Mesenchymal stem cell (in vitro differentiated cells and primary cell): ENCODE data around the gene IKZF1.

Experiments
- DNase-seq: peaks from one replicate; pipeline ENCODE4 v3.0.0-alpha.2; 2013
- H2AFZ ChIP-seq: one replicate; pipeline ENCODE4 v1.6.1; 2013; ENCODE audit warnings: low read depth, mild to moderate bottlenecking, control low read depth, inconsistent platforms, low read length, moderate library complexity
- H2AK5ac ChIP-seq: 2 replicates; pipeline ENCODE4 v1.6.1; 2013; ENCODE audit warnings: low read length, moderate library complexity, mild to moderate bottlenecking, inconsistent platforms; ENCODE audit not compliant: severe bottlenecking
- H2BK120ac ChIP-seq: one replicate; pipeline ENCODE4 v1.6.1; 2013; ENCODE audit warnings: low read depth, mild to moderate bottlenecking, inconsistent platforms, low read length, moderate library complexity
- H2BK12ac ChIP-seq, 2 experiments: one replicate each; pipeline ENCODE4 v1.6.1; 2013; ENCODE audit warnings: inconsistent platforms in 2 of 2, low read length in 2 of 2, mild to moderate bottlenecking in 2 of 2, moderate library complexity in 2 of 2, control low read depth in 1 of 2
- H2BK15ac ChIP-seq: one replicate; pipeline ENCODE4 v1.6.1; 2013; ENCODE audit warnings: mild to moderate bottlenecking, low read depth, inconsistent platforms; ENCODE audit not compliant: poor library complexity, severe bottlenecking
- H2BK5ac ChIP-seq: 2 replicates; pipeline ENCODE4 v1.6.1; 2013; ENCODE audit warnings: low read depth, mild to moderate bottlenecking, low read length, control low read depth, inconsistent platforms; ENCODE audit not compliant: poor library complexity, severe bottlenecking
- H3K14ac ChIP-seq, 2 experiments: one replicate each; pipeline ENCODE4 v1.6.1; 2013; ENCODE audit warnings: inconsistent platforms in 2 of 2, low read length in 2 of 2, control low read depth in 1 of 2, mild to moderate bottlenecking in 1 of 2, moderate library complexity in 1 of 2
- H3K18ac ChIP-seq, 2 experiments: one replicate each; pipeline ENCODE4 v1.6.1; 2013; ENCODE audit warnings: inconsistent platforms in 2 of 2, low read length in 2 of 2, control low read depth in 1 of 2, low read depth in 1 of 2, mild to moderate bottlenecking in 1 of 2
- H3K23ac ChIP-seq, 2 experiments: one replicate each; pipeline ENCODE4 v1.6.1; 2013; ENCODE audit warnings: inconsistent platforms in 2 of 2, low read length in 2 of 2, mild to moderate bottlenecking in 2 of 2, moderate library complexity in 2 of 2, control low read depth in 1 of 2
- H3K27ac ChIP-seq: 2 replicates; pipeline ENCODE4 v1.5.1; 2013; ENCODE audit warnings: mild to moderate bottlenecking, moderate library complexity, low read length, control low read depth, inconsistent platforms; ENCODE audit not compliant: poor library complexity, severe bottlenecking
- H3K27me3 ChIP-seq, 2 experiments: 2 replicates each; pipeline versions ENCODE4 v1.6.1 to v1.7.0; 2013; ENCODE audit warnings: low read length in 2 of 2, mild to moderate bottlenecking in 2 of 2, moderate library complexity in 2 of 2, control low read depth in 1 of 2, inconsistent platforms in 1 of 2; ENCODE audit not compliant: control insufficient read depth in 1 of 2, insufficient read depth in 1 of 2
- H3K36me3 ChIP-seq, 2 experiments: 2 replicates each; pipeline versions ENCODE4 v1.6.1 to v1.7.0; 2013; ENCODE audit warnings: low read length in 2 of 2, control low read depth in 1 of 2, inconsistent platforms in 1 of 2, low read depth in 1 of 2, mild to moderate bottlenecking in 1 of 2; ENCODE audit not compliant: insufficient read depth in 2 of 2, control insufficient read depth in 1 of 2
- H3K4ac ChIP-seq, 2 experiments: one replicate each; pipeline ENCODE4 v1.6.1; 2013; ENCODE audit warnings: inconsistent platforms in 2 of 2, low read length in 2 of 2, mild to moderate bottlenecking in 2 of 2, moderate library complexity in 2 of 2, control low read depth in 1 of 2, low read depth in 1 of 2
- H3K4me1 ChIP-seq: 2 replicates; pipeline ENCODE4 v1.6.1; 2013; ENCODE audit warnings: low read depth, low read length, control low read depth; ENCODE audit not compliant: control insufficient read depth, insufficient read depth
- H3K4me2 ChIP-seq: 2 replicates; pipeline ENCODE4 v1.6.1; 2013; ENCODE audit warnings: low read length, mild to moderate bottlenecking, inconsistent platforms; ENCODE audit not compliant: poor library complexity, severe bottlenecking
- H3K4me3 ChIP-seq, 2 experiments: 2 replicates each; pipeline versions ENCODE4 v1.5.1 to v1.7.0; 2013; ENCODE audit warnings: low read length in 2 of 2, mild to moderate bottlenecking in 2 of 2, control low read depth in 1 of 2, low read depth in 1 of 2; ENCODE audit not compliant: insufficient read depth in 1 of 2
- H3K79me1 ChIP-seq: replicated peaks from 2 replicates; pipeline ENCODE4 v1.6.1; 2013; ENCODE audit warnings: mild to moderate bottlenecking, control low read depth, low read length, inconsistent platforms; ENCODE audit not compliant: poor library complexity, severe bottlenecking
- H3K9ac ChIP-seq: 2 replicates; pipeline ENCODE4 v1.7.0; 2013; ENCODE audit warnings: mild to moderate bottlenecking, low read length, moderate library complexity
- H3K9me3 ChIP-seq: 2 replicates; pipeline ENCODE4 v1.7.0; 2013; ENCODE audit warnings: mild to moderate bottlenecking, low read length; ENCODE audit not compliant: control insufficient read depth
- H4K8ac ChIP-seq: one replicate; pipeline ENCODE4 v1.6.1; 2013; ENCODE audit warnings: inconsistent platforms, mild to moderate bottlenecking, low read length, moderate library complexity
- H4K91ac ChIP-seq: one replicate; pipeline ENCODE4 v1.6.1; 2013; ENCODE audit warnings: mild to moderate bottlenecking, low read length, inconsistent platforms
- WGBS: methylation state at CpG from one replicate; pipeline ENCODE4 v1.1.7; 2013; ENCODE audit warnings: mixed read lengths; 5-methylcytosine and 5-hydroxymethylcytosine counted together

The IKZF1 gene

DNA sequence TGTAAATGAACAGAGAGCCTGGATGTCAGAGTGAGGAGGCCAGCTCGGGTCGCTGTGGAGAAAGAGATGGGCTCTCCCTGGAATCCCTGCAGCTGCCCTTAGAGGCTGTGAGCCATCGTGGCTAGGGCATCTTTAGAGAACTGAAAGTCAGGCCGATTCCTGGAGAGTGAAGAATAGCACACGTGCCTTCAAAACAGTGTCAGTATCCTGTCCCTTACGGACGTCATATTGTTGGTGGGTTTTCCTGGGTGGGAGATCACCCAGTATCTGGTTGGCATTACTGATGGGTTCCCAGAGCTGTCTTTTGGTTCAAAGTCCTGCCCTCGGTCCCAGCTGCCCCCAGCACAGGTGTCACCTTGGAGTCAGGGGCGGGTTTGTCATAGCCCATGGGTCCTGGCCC is 25.3 kb downstream of the IKZF1 start:
- Histone ChIP-seq H2BK15ac (no peak overlapping the region), H3K4me1 (no peaks in the 10 kb centered on the region), H2AFZ (no peak overlapping the region), H3K36me3 (no peaks in the 10 kb centered on the region), H4K91ac (no peak overlapping the region), H3K4me2 (no peak overlapping the region), H3K27ac (no peak overlapping the region), H2BK120ac (no peak overlapping the region), H3K23ac (no peak overlapping the region), H3K79me1 (no peaks in the 10 kb centered on the region), H3K18ac (no peak overlapping the region), H3K14ac (no peak overlapping the region), H2AK5ac (no peak overlapping the region), H4K8ac (no peak overlapping the region), H3K4me3 (no peak overlapping the region), H2BK12ac (no peak overlapping the region), H3K9me3 (no peaks in the 10 kb centered on the region), H3K4ac (no peak overlapping the region), H3K27me3 (peaks cover 14 to 52% of the 10 kb centered on the region in 2 experiments), H2BK5ac (no peak overlapping the region), H3K9ac (no peak overlapping the region)
- DNase-seq: no peak
- 79% methylated on average over 8 of the region's 9 CpGs for WGBS

GRCh38 chr7:50330254-50330653 is 25.7 kb downstream of the IKZF1 start:
- Histone ChIP-seq H3K4me1 (no peaks in the 10 kb centered on the region), H2BK5ac (no peak overlapping the region), H2AFZ (no peak overlapping the region), H3K27ac (no peak overlapping the region), H3K79me1 (no peaks in the 10 kb centered on the region), H3K27me3 (peaks cover 12 to 52% of the 10 kb centered on the region in 2 experiments), H3K4me3 (no peak overlapping the region), H3K36me3 (no peaks in the 10 kb centered on the region), H3K18ac (no peak overlapping the region), H3K23ac (no peak overlapping the region), H4K8ac (no peak overlapping the region), H2AK5ac (no peak overlapping the region), H3K14ac (no peak overlapping the region), H3K4me2 (no peak overlapping the region), H3K9ac (no peak overlapping the region), H2BK12ac (no peak overlapping the region), H2BK120ac (no peak overlapping the region), H2BK15ac (no peak overlapping the region), H4K91ac (no peak overlapping the region), H3K4ac (no peak overlapping the region), H3K9me3 (no peaks in the 10 kb centered on the region)
- 86% methylated on average over 4 of the region's 4 CpGs for WGBS
- no peak for DNase-seq

GRCh38 chr7:50330696-50331095 is 26.2 kb downstream of the IKZF1 start:
- H3K4ac ChIP-seq: no peak overlapping the region
- H3K79me1 ChIP-seq: no peaks in the 10 kb centered on the region
- H4K8ac ChIP-seq: no peak overlapping the region
- H2BK120ac ChIP-seq: no peak overlapping the region
- H2AK5ac ChIP-seq: no peak overlapping the region
- no peak overlapping the region for H3K18ac ChIP-seq
- H3K4me1 ChIP-seq: no peaks in the 10 kb centered on the region
- H3K9ac ChIP-seq: no peak overlapping the region
- no peak overlapping the region for H3K23ac ChIP-seq
- no peak overlapping the region for H3K27ac ChIP-seq
- WGBS: 75% methylated on average over 2 of the region's 3 CpGs
- DNase-seq: no peak
- no peak overlapping the region for H3K14ac ChIP-seq
- no peak overlapping the region for H3K4me3 ChIP-seq
- no peaks in the 10 kb centered on the region for H3K36me3 ChIP-seq
- no peak overlapping the region for H2BK5ac ChIP-seq
- no peak overlapping the region for H4K91ac ChIP-seq
- H2BK15ac ChIP-seq: no peak overlapping the region
- H3K4me2 ChIP-seq: no peak overlapping the region
- H2AFZ ChIP-seq: no peak overlapping the region
- peaks cover 12 to 52% of the 10 kb centered on the region in 2 experiments for H3K27me3 ChIP-seq
- H2BK12ac ChIP-seq: no peak overlapping the region
- H3K9me3 ChIP-seq: no peaks in the 10 kb centered on the region

DNA sequence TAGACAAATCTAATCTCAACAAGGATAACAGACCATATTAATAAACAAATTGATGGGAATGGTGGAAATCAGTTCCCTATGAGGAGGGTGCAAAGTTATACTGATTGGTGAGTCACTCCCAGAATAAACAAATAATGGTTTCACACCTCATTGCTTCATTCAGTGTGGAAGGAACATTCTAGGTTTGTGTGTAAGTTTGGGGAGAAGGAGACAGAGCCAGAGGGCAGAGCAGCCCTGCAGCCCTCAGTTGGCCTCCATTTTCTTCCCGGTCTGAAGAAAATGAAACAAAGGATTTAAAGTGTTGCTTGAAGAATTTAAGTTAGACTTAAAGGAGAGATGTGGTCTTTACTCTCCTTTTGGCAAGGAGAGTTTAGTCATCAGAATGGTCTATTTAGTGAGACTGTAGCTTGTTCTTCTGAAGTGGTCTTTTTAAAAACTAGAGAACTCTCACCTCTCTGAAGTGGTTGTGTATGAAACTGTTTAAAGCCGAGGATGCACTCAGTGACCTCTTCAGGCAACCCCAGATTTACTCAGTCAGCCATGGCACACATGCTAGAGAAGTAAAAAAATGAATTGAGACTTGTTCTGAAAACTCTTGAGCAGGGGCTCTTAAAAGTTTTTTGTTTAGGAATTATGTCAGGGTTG is 27.2 kb downstream of the IKZF1 start:
- Histone ChIP-seq H2AFZ (no peak overlapping the region), H3K9me3 (no peaks in the 10 kb centered on the region), H4K8ac (no peak overlapping the region), H2BK5ac (no peak overlapping the region), H4K91ac (no peak overlapping the region), H3K27ac (no peak overlapping the region), H3K27me3 (peaks cover 12 to 51% of the 10 kb centered on the region in 2 experiments), H3K4ac (no peak overlapping the region), H3K14ac (no peak overlapping the region), H2BK12ac (no peak overlapping the region), H3K36me3 (no peaks in the 10 kb centered on the region), H3K4me3 (no peak overlapping the region), H3K9ac (no peak overlapping the region), H3K4me1 (peaks cover 4% of the 10 kb centered on the region), H2BK15ac (no peak overlapping the region), H3K4me2 (no peak overlapping the region), H3K18ac (no peak overlapping the region), H3K23ac (no peak overlapping the region), H2AK5ac (no peak overlapping the region), H2BK120ac (no peak overlapping the region), H3K79me1 (no peaks in the 10 kb centered on the region)
- 58% methylated on average over 2 of the region's 2 CpGs for WGBS
- DNase-seq: no peak
